Measurements from ENCODE around the gene CA5A.

DNA sequence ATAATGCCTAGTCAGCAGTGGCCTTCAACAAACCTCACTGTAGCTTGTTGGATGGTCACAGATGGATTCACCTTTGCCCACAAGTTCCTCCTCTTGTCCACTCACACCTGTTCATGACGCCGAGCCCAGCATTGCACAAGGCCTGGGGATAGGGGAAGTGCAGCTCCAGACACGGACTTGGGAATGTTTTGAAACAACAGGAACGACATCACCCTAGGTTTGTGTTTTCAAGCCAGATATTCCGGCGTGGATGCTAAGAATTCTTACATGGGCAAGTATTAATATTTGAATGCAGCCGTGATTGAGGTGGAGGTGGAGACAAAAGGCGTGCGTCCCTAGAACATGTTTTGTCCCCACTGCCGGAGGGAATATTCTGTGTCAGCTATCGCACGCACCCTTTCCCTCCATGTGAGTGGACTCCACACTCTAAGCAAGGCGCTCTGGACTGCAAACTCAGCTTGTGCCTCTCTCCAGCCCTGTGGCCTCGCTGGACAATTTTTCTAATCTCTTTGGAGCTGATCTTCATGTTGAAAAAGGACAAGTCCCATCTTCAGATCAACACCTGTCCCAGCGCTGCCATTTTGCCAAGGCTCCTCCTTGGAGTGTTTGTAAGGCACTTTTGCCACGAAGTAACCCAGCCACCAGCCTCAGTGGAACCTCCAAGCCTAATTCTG lies 12.9 kb upstream of the CA5A start:
- TF ChIP-seq CTCF (IDR thresholded peaks at IDR 0.05 in 2 of 3, conservative IDR thresholded peaks at IDR 0.05 in 1 of 3; ENCODE audit: borderline replicate concordance in 1 of 3, insufficient read depth in 1 of 3, low read depth in 2 of 3, low read length in 2 of 3), result no peak
- TF ChIP-seq ZNF274 (IDR thresholded peaks at IDR 0.05; ENCODE audit: low read depth, low read length), result no peak
- TF ChIP-seq, protein P1, sequence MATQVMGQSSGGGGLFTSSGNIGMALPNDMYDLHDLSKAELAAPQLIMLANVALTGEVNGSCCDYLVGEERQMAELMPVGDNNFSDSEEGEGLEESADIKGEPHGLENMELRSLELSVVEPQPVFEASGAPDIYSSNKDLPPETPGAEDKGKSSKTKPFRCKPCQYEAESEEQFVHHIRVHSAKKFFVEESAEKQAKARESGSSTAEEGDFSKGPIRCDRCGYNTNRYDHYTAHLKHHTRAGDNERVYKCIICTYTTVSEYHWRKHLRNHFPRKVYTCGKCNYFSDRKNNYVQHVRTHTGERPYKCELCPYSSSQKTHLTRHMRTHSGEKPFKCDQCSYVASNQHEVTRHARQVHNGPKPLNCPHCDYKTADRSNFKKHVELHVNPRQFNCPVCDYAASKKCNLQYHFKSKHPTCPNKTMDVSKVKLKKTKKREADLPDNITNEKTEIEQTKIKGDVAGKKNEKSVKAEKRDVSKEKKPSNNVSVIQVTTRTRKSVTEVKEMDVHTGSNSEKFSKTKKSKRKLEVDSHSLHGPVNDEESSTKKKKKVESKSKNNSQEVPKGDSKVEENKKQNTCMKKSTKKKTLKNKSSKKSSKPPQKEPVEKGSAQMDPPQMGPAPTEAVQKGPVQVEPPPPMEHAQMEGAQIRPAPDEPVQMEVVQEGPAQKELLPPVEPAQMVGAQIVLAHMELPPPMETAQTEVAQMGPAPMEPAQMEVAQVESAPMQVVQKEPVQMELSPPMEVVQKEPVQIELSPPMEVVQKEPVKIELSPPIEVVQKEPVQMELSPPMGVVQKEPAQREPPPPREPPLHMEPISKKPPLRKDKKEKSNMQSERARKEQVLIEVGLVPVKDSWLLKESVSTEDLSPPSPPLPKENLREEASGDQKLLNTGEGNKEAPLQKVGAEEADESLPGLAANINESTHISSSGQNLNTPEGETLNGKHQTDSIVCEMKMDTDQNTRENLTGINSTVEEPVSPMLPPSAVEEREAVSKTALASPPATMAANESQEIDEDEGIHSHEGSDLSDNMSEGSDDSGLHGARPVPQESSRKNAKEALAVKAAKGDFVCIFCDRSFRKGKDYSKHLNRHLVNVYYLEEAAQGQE (IDR thresholded peaks at IDR 0.05; ENCODE audit: low read depth), result no peak
- no peak for TF ChIP-seq POLR2AphosphoS5 (IDR thresholded peaks at IDR 0.05; ENCODE audit: low read depth, low read length)
- TF ChIP-seq EZH2 (IDR thresholded peaks at IDR 0.05), result no peak
- no peak for TF ChIP-seq POLR2A (IDR thresholded peaks at IDR 0.05; ENCODE audit: borderline replicate concordance, extremely low read depth, insufficient read depth, insufficient read length)
- TF ChIP-seq CEBPB (IDR thresholded peaks at IDR 0.05; ENCODE audit: low read depth), result no peak
- TF ChIP-seq ZBTB33 (IDR thresholded peaks at IDR 0.05; ENCODE audit: extremely low read depth, insufficient replicate concordance, low read length), result no peak
- no peak for TF ChIP-seq EGR1 (IDR thresholded peaks at IDR 0.05; ENCODE audit: low read depth)
- no peak for TF ChIP-seq SRF (IDR thresholded peaks at IDR 0.05; ENCODE audit: low read depth)
- TF ChIP-seq YY1 (IDR thresholded peaks at IDR 0.05; ENCODE audit: extremely low read depth, insufficient replicate concordance, low read depth, low read length), result no peak
- TF ChIP-seq TCF7L2 (IDR thresholded peaks at IDR 0.05; ENCODE audit: borderline replicate concordance, extremely low read depth, insufficient read depth, insufficient read length), result no peak
- no peak for TF ChIP-seq EZH2phosphoT487 (IDR thresholded peaks at IDR 0.05; ENCODE audit: borderline replicate concordance)
- TF ChIP-seq SIN3A (IDR thresholded peaks at IDR 0.05; ENCODE audit: low read depth), result no peak
